ENCODE results near the gene ARFGAP1.

ARFGAP1 gene

DNA sequence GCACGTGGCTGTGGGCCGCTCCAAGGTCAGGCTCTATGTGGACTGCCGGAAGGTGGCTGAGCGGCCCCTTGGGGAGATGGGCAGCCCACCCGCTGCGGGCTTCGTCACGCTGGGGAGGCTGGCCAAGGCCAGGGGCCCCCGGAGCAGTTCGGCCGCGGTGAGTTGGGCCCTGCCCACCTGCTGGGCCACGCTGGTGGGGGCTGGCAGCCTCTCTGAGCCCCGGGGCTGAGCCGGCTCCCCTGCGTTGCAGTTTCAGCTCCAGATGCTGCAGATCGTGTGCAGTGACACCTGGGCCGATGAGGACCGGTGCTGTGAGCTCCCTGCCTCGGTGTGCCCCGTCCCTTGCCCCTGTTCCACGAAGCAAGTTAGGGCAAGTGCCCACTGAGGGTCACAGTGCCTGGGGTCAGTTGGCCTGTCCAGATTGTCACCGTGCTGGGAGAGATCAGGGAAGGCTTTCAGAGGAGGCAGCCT, 47.5 kb downstream of the ARFGAP1 start:
- no peak overlapping the region for H3K4me3 ChIP-seq (ENCODE audit: low read depth in 1 of 2, low read length in 2 of 2)
- H3K36me3 ChIP-seq (ENCODE audit: control insufficient read depth in 1 of 2, insufficient read depth in 2 of 2, low read length in 2 of 2) = no peaks in the 10 kb centered on the region
- H3K27me3 ChIP-seq (ENCODE audit: control insufficient read depth in 1 of 2, insufficient read depth in 2 of 2, low read length in 2 of 2) = peaks cover 0 to 3% of the 10 kb centered on the region in 2 donors
- H3K9me3 ChIP-seq (ENCODE audit: control insufficient read depth in 1 of 2, low read length in 2 of 2) = no peaks in the 10 kb centered on the region
- H3K9ac ChIP-seq (ENCODE audit: low read depth in 1 of 2, low read length in 2 of 2) = no peak overlapping the region
- H3K4me1 ChIP-seq (ENCODE audit: control insufficient read depth in 1 of 2, insufficient read depth in 2 of 2, low read length in 2 of 2) = no peaks in the 10 kb centered on the region
- H3K27ac ChIP-seq (ENCODE audit: low read depth, low read length) = no peak overlapping the region

- H3K4me1 ChIP-seq (ENCODE audit: control insufficient read depth in 1 of 2, insufficient read depth in 2 of 2, low read length in 2 of 2) = no peaks in the 10 kb centered on the region
- peaks cover 0 to 3% of the 10 kb centered on the region in 2 donors for H3K27me3 ChIP-seq (ENCODE audit: control insufficient read depth in 1 of 2, insufficient read depth in 2 of 2, low read length in 2 of 2)
- no peak overlapping the region for H3K4me3 ChIP-seq (ENCODE audit: low read depth in 1 of 2, low read length in 2 of 2)
- no peaks in the 10 kb centered on the region for H3K9me3 ChIP-seq (ENCODE audit: control insufficient read depth in 1 of 2, low read length in 2 of 2)
- H3K27ac ChIP-seq (ENCODE audit: low read depth, low read length) = no peak overlapping the region
- H3K9ac ChIP-seq (ENCODE audit: low read depth in 1 of 2, low read length in 2 of 2) = no peak overlapping the region
- H3K36me3 ChIP-seq (ENCODE audit: control insufficient read depth in 1 of 2, insufficient read depth in 2 of 2, low read length in 2 of 2) = no peaks in the 10 kb centered on the region
Observed at GRCh38 chr20:63320616-63321147, 48.1 kb downstream of the ARFGAP1 start.

- no peaks in the 10 kb centered on the region for H3K9me3 ChIP-seq (ENCODE audit: control insufficient read depth in 1 of 2, low read length in 2 of 2)
- H3K4me3 ChIP-seq (ENCODE audit: low read depth in 1 of 2, low read length in 2 of 2) = no peak overlapping the region
- no peak overlapping the region for H3K9ac ChIP-seq (ENCODE audit: low read depth in 1 of 2, low read length in 2 of 2)
- H3K36me3 ChIP-seq (ENCODE audit: control insufficient read depth in 1 of 2, insufficient read depth in 2 of 2, low read length in 2 of 2) = no peaks in the 10 kb centered on the region
- H3K27me3 ChIP-seq (ENCODE audit: control insufficient read depth in 1 of 2, insufficient read depth in 2 of 2, low read length in 2 of 2) = peaks cover 0 to 3% of the 10 kb centered on the region in 2 donors
- no peak overlapping the region for H3K27ac ChIP-seq (ENCODE audit: low read depth, low read length)
- no peaks in the 10 kb centered on the region for H3K4me1 ChIP-seq (ENCODE audit: control insufficient read depth in 1 of 2, insufficient read depth in 2 of 2, low read length in 2 of 2)
Observed at GRCh38 chr20:63321148-63321831, 48.7 kb downstream of the ARFGAP1 start.

DNA sequence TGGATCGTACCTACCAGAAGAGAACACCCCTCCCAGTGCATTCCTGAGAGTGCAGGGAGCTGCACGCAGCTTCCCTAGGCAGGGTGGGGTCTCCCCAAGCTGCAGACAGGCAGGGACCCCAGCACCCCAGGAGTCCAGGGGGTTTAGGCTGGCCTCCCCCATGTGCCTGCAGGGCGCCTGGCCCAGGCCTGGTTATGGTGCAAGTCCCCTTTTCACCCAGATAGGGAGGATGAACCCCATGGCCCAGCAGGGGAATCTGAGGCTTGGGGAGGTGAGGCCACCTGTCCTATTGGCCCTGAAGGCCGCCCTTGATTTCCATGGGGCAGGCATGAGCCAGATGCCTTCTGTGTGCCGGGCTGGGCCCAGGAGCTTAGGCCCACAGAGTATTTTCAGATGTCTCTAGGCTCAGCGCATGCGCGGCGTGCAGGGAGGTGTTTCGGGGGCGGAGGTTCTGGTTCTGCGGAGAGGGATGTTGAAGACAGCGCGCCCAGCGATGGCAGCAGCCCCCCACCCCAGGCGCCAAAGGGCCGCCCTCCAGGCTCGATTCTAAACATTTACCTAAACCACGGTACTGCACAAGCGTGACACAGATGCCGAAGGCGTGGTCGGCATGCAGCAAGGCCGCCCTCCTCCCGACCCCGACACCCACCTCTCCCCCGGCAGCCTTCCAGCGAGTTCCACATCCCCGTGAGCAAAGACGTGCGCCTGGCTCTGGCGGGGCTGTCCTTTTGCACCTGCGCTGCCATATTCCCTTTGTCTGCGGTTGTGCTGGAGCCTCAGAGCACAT, 49.7 kb downstream of the ARFGAP1 start:
- Histone ChIP-seq H3K4me3 (ENCODE audit: low read depth in 1 of 2, low read length in 2 of 2) (no peak overlapping the region), H3K27me3 (ENCODE audit: control insufficient read depth in 1 of 2, insufficient read depth in 2 of 2, low read length in 2 of 2) (peaks cover 0 to 3% of the 10 kb centered on the region in 2 donors), H3K27ac (ENCODE audit: low read depth, low read length) (no peak overlapping the region), H3K4me1 (ENCODE audit: control insufficient read depth in 1 of 2, insufficient read depth in 2 of 2, low read length in 2 of 2) (no peaks in the 10 kb centered on the region), H3K36me3 (ENCODE audit: control insufficient read depth in 1 of 2, insufficient read depth in 2 of 2, low read length in 2 of 2) (no peaks in the 10 kb centered on the region), H3K9ac (ENCODE audit: low read depth in 1 of 2, low read length in 2 of 2) (no peak overlapping the region), H3K9me3 (ENCODE audit: control insufficient read depth in 1 of 2, low read length in 2 of 2) (no peaks in the 10 kb centered on the region)

- Histone ChIP-seq H3K9me3 (ENCODE audit: control insufficient read depth in 1 of 2, low read length in 2 of 2) (no peaks in the 10 kb centered on the region), H3K27me3 (ENCODE audit: control insufficient read depth in 1 of 2, insufficient read depth in 2 of 2, low read length in 2 of 2) (peaks cover 0 to 3% of the 10 kb centered on the region in 2 donors), H3K27ac (ENCODE audit: low read depth, low read length) (no peak overlapping the region), H3K36me3 (ENCODE audit: control insufficient read depth in 1 of 2, insufficient read depth in 2 of 2, low read length in 2 of 2) (no peaks in the 10 kb centered on the region), H3K9ac (ENCODE audit: low read depth in 1 of 2, low read length in 2 of 2) (no peak overlapping the region), H3K4me1 (ENCODE audit: control insufficient read depth in 1 of 2, insufficient read depth in 2 of 2, low read length in 2 of 2) (no peaks in the 10 kb centered on the region), H3K4me3 (ENCODE audit: low read depth in 1 of 2, low read length in 2 of 2) (no peak overlapping the region)
Observed at GRCh38 chr20:63322933-63323273, 50.3 kb downstream of the ARFGAP1 start.

DNA sequence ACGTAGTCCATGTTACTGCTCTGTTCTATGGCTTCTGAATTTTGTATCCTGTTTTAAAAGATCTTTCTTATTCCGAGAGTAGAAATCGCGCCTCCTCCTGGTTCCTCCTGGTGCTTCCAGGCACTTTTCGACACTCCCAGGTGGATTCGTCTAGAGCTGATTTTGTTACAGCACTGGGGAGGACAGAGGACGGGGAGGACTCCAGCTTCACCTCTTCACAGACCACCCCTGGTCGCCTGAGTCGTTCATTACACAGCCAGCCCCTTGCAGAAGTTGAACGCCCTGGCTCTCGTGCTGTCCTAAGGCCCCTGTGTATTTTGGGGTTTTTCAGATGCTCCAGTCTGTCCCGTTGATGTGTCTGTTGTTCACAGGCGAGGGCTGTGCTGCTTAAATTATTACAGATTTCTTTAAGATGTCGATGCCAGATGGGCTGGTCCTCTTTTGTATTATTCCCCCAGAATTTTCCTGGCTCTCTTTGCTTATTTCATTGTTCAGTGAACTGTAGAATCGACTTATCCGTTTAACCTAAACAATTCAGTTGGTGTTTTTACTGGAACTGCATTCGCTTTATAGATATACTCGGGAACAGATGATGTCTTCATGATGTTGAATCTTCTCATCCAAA, 50.9 kb downstream of the ARFGAP1 start:
- peaks cover 0 to 3% of the 10 kb centered on the region in 2 donors for H3K27me3 ChIP-seq (ENCODE audit: control insufficient read depth in 1 of 2, insufficient read depth in 2 of 2, low read length in 2 of 2)
- no peaks in the 10 kb centered on the region for H3K4me1 ChIP-seq (ENCODE audit: control insufficient read depth in 1 of 2, insufficient read depth in 2 of 2, low read length in 2 of 2)
- H3K27ac ChIP-seq (ENCODE audit: low read depth, low read length) = no peak overlapping the region

GRCh38 chr20:63325021-63325471, 52.4 kb downstream of the ARFGAP1 start:
- H3K4me1 ChIP-seq (ENCODE audit: control insufficient read depth in 1 of 2, insufficient read depth in 2 of 2, low read length in 2 of 2) = no peaks in the 10 kb centered on the region
- H3K27me3 ChIP-seq (ENCODE audit: control insufficient read depth in 1 of 2, insufficient read depth in 2 of 2, low read length in 2 of 2) = peaks cover 0 to 3% of the 10 kb centered on the region in 2 donors
- H3K27ac ChIP-seq (ENCODE audit: low read depth, low read length) = no peak overlapping the region
- H3K9ac ChIP-seq (ENCODE audit: low read depth in 1 of 2, low read length in 2 of 2) = no peak overlapping the region
- no peak overlapping the region for H3K4me3 ChIP-seq (ENCODE audit: low read depth in 1 of 2, low read length in 2 of 2)
- no peaks in the 10 kb centered on the region for H3K36me3 ChIP-seq (ENCODE audit: control insufficient read depth in 1 of 2, insufficient read depth in 2 of 2, low read length in 2 of 2)
- no peaks in the 10 kb centered on the region for H3K9me3 ChIP-seq (ENCODE audit: control insufficient read depth in 1 of 2, low read length in 2 of 2)

More for the DNA sequence above, 50.9 kb downstream of the ARFGAP1 start:
- H3K4me3 ChIP-seq (ENCODE audit: low read depth in 1 of 2, low read length in 2 of 2) = no peak overlapping the region
- no peaks in the 10 kb centered on the region for H3K36me3 ChIP-seq (ENCODE audit: control insufficient read depth in 1 of 2, insufficient read depth in 2 of 2, low read length in 2 of 2)
- no peaks in the 10 kb centered on the region for H3K9me3 ChIP-seq (ENCODE audit: control insufficient read depth in 1 of 2, low read length in 2 of 2)
- no peak overlapping the region for H3K9ac ChIP-seq (ENCODE audit: low read depth in 1 of 2, low read length in 2 of 2)

GRCh38 chr20:63325554-63326313, 53.1 kb downstream of the ARFGAP1 start:
- no peak overlapping the region for H3K27ac ChIP-seq (ENCODE audit: low read depth, low read length)
- H3K4me3 ChIP-seq (ENCODE audit: low read depth in 1 of 2, low read length in 2 of 2) = no peak overlapping the region
- H3K9me3 ChIP-seq (ENCODE audit: control insufficient read depth in 1 of 2, low read length in 2 of 2) = no peaks in the 10 kb centered on the region
- H3K4me1 ChIP-seq (ENCODE audit: control insufficient read depth in 1 of 2, insufficient read depth in 2 of 2, low read length in 2 of 2) = no peaks in the 10 kb centered on the region
- peaks cover 0 to 3% of the 10 kb centered on the region in 2 donors for H3K27me3 ChIP-seq (ENCODE audit: control insufficient read depth in 1 of 2, insufficient read depth in 2 of 2, low read length in 2 of 2)
- H3K36me3 ChIP-seq (ENCODE audit: control insufficient read depth in 1 of 2, insufficient read depth in 2 of 2, low read length in 2 of 2) = no peaks in the 10 kb centered on the region
- H3K9ac ChIP-seq (ENCODE audit: low read depth in 1 of 2, low read length in 2 of 2) = no peak overlapping the region

DNA sequence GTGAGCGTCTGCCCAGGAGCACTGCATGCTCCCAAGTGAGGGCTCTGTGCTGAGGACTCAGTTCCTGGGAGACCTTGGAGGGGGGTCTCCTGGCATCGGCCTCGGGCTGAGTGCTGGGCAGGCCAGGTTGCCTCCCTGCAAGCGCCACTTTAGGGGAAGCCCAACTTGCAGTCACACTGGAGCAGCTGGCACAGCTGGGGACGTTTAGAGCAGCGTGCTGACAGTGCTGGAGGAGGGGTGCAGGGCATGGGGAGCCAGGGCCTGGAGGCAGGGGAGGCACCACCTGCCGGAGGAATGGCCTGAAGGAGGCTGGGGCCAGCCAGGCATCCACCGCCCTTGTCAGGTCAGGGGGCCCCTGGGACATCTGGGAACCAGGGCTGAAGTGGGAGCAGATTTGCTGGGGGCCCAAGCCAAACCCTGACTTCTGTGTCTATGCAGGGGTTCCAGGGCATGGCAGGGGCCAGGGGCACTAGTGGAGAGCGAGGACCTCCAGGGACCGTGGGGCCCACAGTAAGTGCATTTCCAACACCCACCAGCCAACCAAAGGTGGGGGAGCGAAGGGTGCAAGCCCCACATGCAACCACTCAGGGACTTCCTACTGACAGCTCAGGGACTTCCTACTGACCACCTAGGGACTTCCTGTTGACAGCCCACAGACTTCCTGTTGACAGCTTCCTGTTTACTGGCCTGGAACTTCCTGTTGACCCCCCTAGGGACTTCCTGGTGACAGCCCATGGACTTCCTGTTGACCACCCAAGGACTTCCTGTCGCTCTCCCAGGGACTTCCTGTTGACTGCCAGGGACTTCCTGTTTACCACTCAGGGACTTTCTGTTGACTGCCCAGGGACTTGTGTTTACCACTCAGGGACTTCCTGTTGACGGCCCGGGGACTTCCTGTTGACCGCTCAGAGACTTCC, 54.0 kb downstream of the ARFGAP1 start:
- H3K9ac ChIP-seq (ENCODE audit: low read depth in 1 of 2, low read length in 2 of 2) = no peak overlapping the region
- H3K4me3 ChIP-seq (ENCODE audit: low read depth in 1 of 2, low read length in 2 of 2) = no peak overlapping the region
- H3K9me3 ChIP-seq (ENCODE audit: control insufficient read depth in 1 of 2, low read length in 2 of 2) = no peaks in the 10 kb centered on the region
- H3K27me3 ChIP-seq (ENCODE audit: control insufficient read depth in 1 of 2, insufficient read depth in 2 of 2, low read length in 2 of 2) = peaks cover 0 to 3% of the 10 kb centered on the region in 2 donors
- H3K27ac ChIP-seq (ENCODE audit: low read depth, low read length) = no peak overlapping the region
- H3K36me3 ChIP-seq (ENCODE audit: control insufficient read depth in 1 of 2, insufficient read depth in 2 of 2, low read length in 2 of 2) = no peaks in the 10 kb centered on the region
- no peaks in the 10 kb centered on the region for H3K4me1 ChIP-seq (ENCODE audit: control insufficient read depth in 1 of 2, insufficient read depth in 2 of 2, low read length in 2 of 2)

Measured in duodenal mucosa (tissue), 2 donors.